Stimulated activated CD8-positive, alpha-beta memory T cell treated with anti-CD3 and anti-CD28 coated beads, Interleukin-15, amount 100 ng/mL, for 24 hours (primary cell): ENCODE data around the gene NRXN2.

Experiments used
- DNase-seq: peaks from one replicate; pipeline ENCODE4 v3.0.0-alpha.2; 2020; ENCODE audit warnings: low read depth

The NRXN2 gene

GRCh38 chr11:64759131-64759721 is 36.2 kb upstream of the NRXN2 start:
- no peak for DNase-seq

- DNase-seq, result no peak
These were observed 35.5 kb upstream of the NRXN2 start for GRCh38 chr11:64758330-64759079.

GRCh38 chr11:64757549-64758329 is 34.7 kb upstream of the NRXN2 start:
- no peak for DNase-seq

- DNase-seq, result no peak
These were observed 32.8 kb upstream of the NRXN2 start for GRCh38 chr11:64755681-64756361.

- no peak for DNase-seq
These were observed 32.1 kb upstream of the NRXN2 start for GRCh38 chr11:64754919-64755662.

GRCh38 chr11:64754124-64754918 is 31.3 kb upstream of the NRXN2 start:
- DNase-seq, result no peak

GRCh38 chr11:64753380-64754123 is 30.6 kb upstream of the NRXN2 start:
- no peak for DNase-seq

- DNase-seq, result no peak
These were observed 30.0 kb upstream of the NRXN2 start for GRCh38 chr11:64753019-64753379.

- no peak for DNase-seq
These were observed 29.4 kb upstream of the NRXN2 start for GRCh38 chr11:64752175-64752970.

- DNase-seq, result no peak
These were observed 28.6 kb upstream of the NRXN2 start for GRCh38 chr11:64751580-64751979.

GRCh38 chr11:64751136-64751535 is 28.1 kb upstream of the NRXN2 start:
- DNase-seq, result no peak

- no peak for DNase-seq
These were observed 27.5 kb upstream of the NRXN2 start for GRCh38 chr11:64750361-64751054.

- DNase-seq, result no peak
These were observed 25.1 kb upstream of the NRXN2 start for GRCh38 chr11:64747961-64748665.

GRCh38 chr11:64746486-64746885 is 23.5 kb upstream of the NRXN2 start:
- no peak for DNase-seq

- DNase-seq, result no peak
These were observed 22.7 kb upstream of the NRXN2 start for GRCh38 chr11:64745521-64746328.

- DNase-seq, result no peak
These were observed 22.2 kb upstream of the NRXN2 start for GRCh38 chr11:64745189-64745520.

- DNase-seq, result no peak
These were observed 21.7 kb upstream of the NRXN2 start for GRCh38 chr11:64744544-64745188.
